Measurements from ENCODE around the gene RNF217. TPM values are rescaled to one million over a fixed set of nuclear protein-coding genes. Genes with fewer than 3 reads are reported as not detected.

RNF217 gene
- polyA plus RNA-seq, 1 experiment, result 18.6 TPM

GRCh38 chr6:125044066-125044465 is 81.8 kb downstream of the RNF217 start:
- POLR2A ChIA-PET, result no interaction called here
- no peak for DNase-seq (ENCODE audit: low read depth)
- TF ChIP-seq CTCF (IDR thresholded peaks at IDR 0.05; ENCODE audit: insufficient read depth, low read depth, low read length), result no peak
- no peak overlapping the region for H3K4me3 ChIP-seq (ENCODE audit: low read depth, low read length)
- CTCF ChIA-PET, result interaction anchor here (0.5 kb wide), 1 partner anchor 35 kb away, joined by 3 read pairs; no protein-coding TSS in a partner anchor
- no peaks in the 10 kb centered on the region for H3K36me3 ChIP-seq (ENCODE audit: control insufficient read depth, insufficient read depth, low read length)
- no peaks in the 10 kb centered on the region for H3K27me3 ChIP-seq (ENCODE audit: control insufficient read depth, insufficient read depth, low read length)

- no peaks in the 10 kb centered on the region for H3K36me3 ChIP-seq (ENCODE audit: control insufficient read depth, insufficient read depth, low read length)
- CTCF ChIA-PET, result interaction anchor here (0.5 kb wide), 1 partner anchor 35 kb away, joined by 3 read pairs; no protein-coding TSS in a partner anchor
- POLR2A ChIA-PET, result no interaction called here
Observed at GRCh38 chr6:125044667-125045066, 82.4 kb downstream of the RNF217 start.

GRCh38 chr6:125046107-125046925 is 84.1 kb downstream of the RNF217 start:
- no peak for TF ChIP-seq CTCF (IDR thresholded peaks at IDR 0.05; ENCODE audit: insufficient read depth, low read depth, low read length)
- no peak overlapping the region for H3K4me3 ChIP-seq (ENCODE audit: low read depth, low read length)
- no peaks in the 10 kb centered on the region for H3K36me3 ChIP-seq (ENCODE audit: control insufficient read depth, insufficient read depth, low read length)
- no peaks in the 10 kb centered on the region for H3K27me3 ChIP-seq (ENCODE audit: control insufficient read depth, insufficient read depth, low read length)
- peak; percentile 14 for DNase-seq (ENCODE audit: low read depth)
- POLR2A ChIA-PET, result no interaction called here
- CTCF ChIA-PET, result no interaction called here

More at GRCh38 chr6:125044667-125045066, 82.4 kb downstream of the RNF217 start:
- no peaks in the 10 kb centered on the region for H3K27me3 ChIP-seq (ENCODE audit: control insufficient read depth, insufficient read depth, low read length)
- no peak for DNase-seq (ENCODE audit: low read depth)
- TF ChIP-seq CTCF (IDR thresholded peaks at IDR 0.05; ENCODE audit: insufficient read depth, low read depth, low read length), result no peak
- H3K4me3 ChIP-seq (ENCODE audit: low read depth, low read length), result no peak overlapping the region

GRCh38 chr6:125048274-125048673 is 86.0 kb downstream of the RNF217 start:
- no peak for TF ChIP-seq CTCF (IDR thresholded peaks at IDR 0.05; ENCODE audit: insufficient read depth, low read depth, low read length)
- Histone ChIP-seq H3K27me3 (ENCODE audit: control insufficient read depth, insufficient read depth, low read length) (no peaks in the 10 kb centered on the region), H3K4me3 (ENCODE audit: low read depth, low read length) (no peak overlapping the region), H3K36me3 (ENCODE audit: control insufficient read depth, insufficient read depth, low read length) (no peaks in the 10 kb centered on the region)
- ChIA-PET POLR2A (no interaction called here), CTCF (no interaction called here)
- DNase-seq (ENCODE audit: low read depth), result no peak

- Histone ChIP-seq H3K27me3 (ENCODE audit: control insufficient read depth, insufficient read depth, low read length) (no peaks in the 10 kb centered on the region), H3K36me3 (ENCODE audit: control insufficient read depth, insufficient read depth, low read length) (no peaks in the 10 kb centered on the region), H3K4me3 (ENCODE audit: low read depth, low read length) (no peak overlapping the region)
- no peak for DNase-seq (ENCODE audit: low read depth)
- ChIA-PET CTCF (interaction anchor here (0.5 to 0.9 kb wide), 2 partner anchors 162 to 764 kb away, joined by 3 read pairs; no protein-coding TSS in a partner anchor), POLR2A (no interaction called here)
- no peak for TF ChIP-seq CTCF (IDR thresholded peaks at IDR 0.05; ENCODE audit: insufficient read depth, low read depth, low read length)
Observed at GRCh38 chr6:125050663-125051318, 88.6 kb downstream of the RNF217 start.

Data from BJ (cell line).